GM18909 (cell line): Measurements from ENCODE around the gene RASAL2.
"Not testable (repeated sequence)": the region's sequence is repeated elsewhere in the genome, so short reads cannot be mapped to it uniquely, and the experiment has no call there.

Experiments used
- ATAC-seq: cut with Tn5 transposase; IDR thresholded peaks from one replicate; pipeline ENCODE4 v1.9.1; 2021; ENCODE audit warnings: mild to moderate bottlenecking; ENCODE audit not compliant: unreplicated experiment, poor library complexity

The RASAL2 gene

DNA sequence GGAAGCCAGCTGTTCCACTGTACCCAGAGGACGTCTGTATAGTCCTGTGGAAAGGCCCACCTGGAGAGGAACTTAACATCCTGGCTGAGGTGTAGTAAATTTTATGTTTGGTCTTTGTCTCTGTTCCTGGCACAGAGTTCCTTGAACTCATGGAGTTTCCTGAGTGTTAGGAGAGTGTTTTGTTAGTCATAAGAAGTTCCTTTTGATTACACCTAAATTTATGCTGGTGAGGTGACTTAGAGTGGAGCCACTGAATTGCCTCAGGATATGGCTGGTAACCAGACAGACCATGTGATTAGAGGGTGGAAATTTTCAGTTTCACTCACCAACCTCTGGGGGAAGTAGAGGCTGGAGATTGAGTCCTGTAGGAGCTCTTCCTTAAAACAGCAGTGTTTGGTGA lies 57.9 kb downstream of the RASAL2 start:
- no peak for ATAC-seq

DNA sequence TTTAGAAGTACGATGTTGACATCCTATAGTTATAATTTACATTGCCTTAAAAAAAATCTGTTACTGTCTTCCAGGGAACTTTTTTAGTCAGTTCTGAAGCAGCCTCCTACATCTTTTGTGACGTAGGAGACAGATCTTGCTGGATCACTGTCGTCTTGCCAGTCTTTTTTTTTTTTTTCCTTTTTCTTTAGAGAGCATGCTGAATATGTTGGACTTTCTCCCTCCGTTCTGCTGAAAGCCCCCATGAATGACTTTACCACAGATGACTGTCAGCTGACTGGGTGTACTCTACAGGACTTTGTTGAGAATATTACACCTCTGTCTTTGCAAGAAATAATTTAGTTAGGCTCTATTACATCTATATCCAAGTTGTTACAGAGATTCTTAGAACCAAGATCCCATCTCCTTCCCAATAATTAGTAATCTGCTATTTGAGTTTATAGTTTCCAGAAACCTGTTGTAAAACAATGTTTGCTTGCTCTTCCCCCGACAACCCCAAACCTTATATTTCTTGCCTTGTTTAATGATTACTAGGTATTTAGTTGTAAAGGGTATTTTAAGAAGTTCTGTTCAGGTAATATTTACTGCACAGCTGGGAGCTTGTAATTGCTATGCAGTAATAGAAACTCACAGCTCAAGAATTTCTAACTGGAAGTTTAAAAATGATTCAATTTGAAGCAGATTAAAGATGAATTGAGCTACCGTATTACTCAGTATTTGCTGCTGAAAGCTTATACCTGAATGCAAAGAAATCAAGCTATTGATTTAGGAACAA lies 61.8 kb downstream of the RASAL2 start:
- ATAC-seq = no peak

DNA sequence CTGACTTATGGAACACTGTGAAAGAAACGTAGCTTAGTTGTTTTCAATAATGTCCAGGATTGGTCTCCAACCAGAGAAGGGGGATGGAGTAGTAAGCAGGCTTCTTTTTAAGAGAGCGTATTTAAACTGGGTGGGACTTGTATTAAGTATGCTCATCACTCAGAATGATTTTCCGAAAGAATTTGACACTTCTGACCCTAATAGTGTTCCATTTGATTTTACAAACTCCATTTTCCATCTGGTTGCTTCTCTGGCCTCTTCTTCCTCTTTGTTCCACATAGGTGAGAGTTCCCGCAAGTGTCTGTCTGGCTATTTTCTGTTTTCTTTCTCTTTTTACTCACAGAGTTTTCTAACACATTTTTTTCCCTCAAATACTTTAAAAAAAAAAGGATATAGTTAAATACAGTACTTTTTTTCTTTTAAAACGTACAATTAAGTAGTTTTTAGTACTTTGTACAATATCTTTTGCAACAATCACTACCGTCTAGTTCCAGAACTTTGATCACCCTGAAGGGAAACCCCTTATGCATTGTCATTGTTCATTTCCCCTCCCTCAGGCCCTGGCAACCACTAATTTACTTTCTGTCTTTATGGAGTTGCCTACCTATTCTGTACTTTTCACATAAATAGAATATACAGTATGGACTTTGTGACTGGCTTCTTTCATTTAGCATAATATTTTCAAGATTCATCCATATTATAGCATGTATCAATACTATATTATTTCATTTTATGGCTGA lies 67.0 kb downstream of the RASAL2 start:
- no peak for ATAC-seq

DNA sequence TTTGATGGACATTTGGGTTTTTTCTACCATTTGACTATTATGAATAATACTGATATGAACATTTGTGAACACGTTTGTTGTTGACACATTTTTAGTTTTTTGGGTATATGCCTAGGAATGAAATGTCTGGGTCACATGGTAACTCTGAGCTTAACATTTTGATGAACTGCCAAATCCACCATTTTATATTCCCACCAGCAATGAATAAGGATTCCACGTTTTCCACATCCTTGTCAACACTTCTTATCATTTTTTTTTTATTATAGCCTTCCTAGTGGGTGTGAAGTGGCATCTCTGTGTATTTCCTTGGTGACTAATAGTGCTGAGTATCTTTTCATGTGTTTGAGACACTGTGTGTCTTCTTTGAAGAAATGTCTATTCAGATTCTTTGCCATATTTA lies 67.6 kb downstream of the RASAL2 start:
- ATAC-seq = no peak

DNA sequence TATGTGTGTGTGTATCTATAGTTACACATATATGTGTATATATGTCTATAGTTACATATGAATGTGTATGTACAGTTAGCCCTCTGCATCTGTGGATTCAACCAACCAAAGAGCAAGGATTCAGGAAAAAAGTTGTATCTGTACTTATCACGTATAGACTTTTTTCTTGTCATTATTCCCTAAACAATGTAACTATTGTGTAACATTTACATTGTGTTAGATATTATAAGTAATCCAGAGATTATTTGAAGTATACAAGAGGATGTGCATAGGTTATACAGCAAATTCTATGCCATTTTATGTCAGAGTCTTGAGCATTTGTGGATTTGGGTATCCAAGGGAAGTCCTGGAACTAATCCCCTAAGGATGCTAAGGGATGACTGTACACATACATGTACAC lies 71.3 kb downstream of the RASAL2 start:
- ATAC-seq = no peak

DNA sequence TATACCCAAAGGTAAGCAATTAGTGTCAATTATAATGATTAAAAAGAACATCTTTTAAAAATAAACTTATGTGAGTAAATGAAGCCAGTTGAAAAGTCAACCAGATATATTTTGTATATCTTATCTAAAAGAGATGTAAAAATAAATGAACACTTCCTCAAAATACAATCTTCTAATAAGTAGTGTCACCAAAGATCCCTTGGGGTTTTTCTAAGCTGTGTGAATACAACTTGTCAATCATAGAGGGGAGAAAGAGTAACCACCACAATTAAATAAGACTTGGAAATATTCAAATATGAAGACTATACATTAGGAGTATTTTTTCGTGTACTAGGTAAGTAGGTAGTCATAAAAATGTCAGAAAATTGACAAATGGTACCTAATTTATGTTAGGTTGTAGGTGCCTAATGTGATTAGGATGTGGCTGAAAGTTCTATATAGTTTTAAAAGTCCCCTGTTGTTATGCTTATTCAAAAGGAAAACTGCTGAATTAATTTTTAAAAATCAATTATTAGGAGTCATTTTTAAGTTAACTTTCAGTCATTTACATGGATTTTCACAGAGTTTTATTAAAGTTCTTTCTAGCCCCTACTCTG lies 72.6 kb downstream of the RASAL2 start:
- ATAC-seq = no peak

DNA sequence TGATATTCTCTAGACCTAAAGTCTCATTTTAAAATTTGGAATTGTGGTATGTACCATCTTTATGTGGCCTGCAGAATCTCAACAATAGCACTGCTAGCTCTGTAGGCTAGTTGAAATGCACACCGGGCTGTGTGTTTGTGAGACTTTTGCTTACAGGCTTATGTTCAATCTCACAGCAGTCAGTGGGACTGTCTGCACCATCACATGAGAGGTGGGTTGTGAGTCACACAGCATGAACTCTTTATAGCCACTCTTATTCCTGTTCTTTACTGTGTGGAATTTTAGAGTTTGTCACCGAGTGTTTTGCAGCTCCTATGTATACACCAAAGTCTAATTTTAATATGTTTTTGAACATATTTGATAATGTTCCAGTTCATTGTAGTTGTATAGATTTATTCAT lies 74.6 kb downstream of the RASAL2 start:
- no peak for ATAC-seq

DNA sequence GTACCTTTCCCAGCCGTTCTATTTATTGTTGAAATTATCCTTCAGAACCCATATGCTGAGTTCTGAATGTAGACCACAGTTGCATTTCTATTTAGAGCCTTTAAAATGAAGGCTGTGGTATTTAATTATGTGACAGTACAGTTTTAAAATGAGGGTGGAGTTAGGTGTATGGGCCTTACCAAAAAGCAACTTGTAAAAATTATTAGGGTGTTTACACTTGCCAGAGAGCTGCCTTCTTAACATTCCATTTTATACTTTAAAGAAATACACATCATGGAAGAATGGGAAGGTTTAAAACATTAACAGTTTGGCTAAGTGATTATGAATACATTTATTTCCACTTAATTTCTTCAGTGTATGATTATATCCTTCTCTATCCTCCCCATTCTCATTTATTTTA lies 75.7 kb downstream of the RASAL2 start:
- ATAC-seq = no peak

DNA sequence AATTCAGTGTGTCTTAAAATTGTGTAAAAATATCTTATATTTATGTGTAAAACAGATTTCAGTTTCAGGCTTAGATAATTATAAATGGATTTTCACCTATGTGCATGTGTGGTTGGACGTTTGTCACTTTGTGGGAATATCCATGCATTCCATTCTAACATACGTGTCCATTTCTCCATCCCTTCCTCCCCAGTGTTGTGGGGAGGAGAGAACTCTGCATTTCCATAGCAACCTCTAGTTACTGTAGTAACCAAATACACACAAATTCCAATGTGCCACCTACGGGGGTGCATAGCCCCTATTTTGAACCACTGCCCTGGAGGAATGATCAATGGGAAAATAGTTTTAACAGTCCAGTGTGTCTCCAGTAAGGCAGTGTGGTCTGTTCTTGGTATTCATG lies 79.0 kb downstream of the RASAL2 start:
- ATAC-seq = no peak

DNA sequence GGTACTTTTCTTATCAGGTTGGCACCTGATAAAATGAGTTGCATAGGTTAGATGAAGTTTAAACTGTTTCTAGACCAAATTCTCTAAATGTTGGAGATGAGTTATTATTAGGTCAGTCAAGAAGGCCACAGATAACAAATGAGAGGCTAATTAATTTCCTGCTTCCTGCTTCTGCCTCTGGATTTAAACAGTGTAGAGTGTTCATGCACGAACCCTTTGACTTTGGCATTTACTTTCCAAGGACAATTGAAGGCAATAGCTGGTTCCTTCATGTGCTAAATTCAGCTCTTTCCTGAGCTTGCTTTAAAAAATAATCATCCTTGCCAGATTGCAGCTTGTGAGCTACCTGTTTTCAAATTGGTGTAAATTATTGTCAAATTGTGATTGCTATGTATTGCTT lies 80.6 kb downstream of the RASAL2 start:
- no peak for ATAC-seq

DNA sequence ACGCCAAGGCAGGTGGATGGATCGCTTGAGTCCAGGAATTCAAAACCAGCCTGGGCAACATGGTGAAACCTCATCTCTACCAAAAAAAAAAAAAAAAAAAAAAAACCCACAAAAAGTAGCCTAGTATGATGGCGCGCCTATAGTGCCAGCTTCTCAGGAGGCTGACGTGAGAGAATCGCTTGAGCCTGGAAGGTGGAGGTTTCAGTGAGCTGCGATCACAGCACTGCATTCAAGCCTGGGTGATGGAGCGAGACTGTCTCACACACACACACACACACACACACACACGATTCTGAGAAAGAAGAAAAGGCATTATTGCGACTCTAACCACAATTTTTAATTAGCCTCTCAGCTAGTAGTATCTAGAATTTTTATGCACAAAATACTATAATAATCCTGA lies 86.5 kb downstream of the RASAL2 start:
- no peak for ATAC-seq

DNA sequence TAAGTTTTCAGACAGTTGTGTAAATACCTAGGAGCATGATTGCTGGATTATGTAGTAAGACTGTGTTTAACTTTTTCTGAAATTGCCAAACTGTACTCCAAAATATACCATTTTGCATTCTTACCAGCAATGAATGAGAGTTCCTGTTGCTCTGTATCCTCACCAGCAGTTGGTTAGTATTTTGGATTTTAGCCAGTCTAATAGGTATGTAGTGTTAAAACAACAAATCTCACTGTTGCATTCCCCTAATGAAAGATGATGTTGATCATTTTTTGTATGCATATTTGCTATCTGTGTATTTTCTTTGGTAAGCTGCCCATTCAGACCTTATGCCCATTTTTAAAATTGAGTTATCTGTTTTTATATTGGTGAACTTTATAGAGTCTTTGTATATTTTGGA lies 89.9 kb downstream of the RASAL2 start:
- ATAC-seq = no peak

DNA sequence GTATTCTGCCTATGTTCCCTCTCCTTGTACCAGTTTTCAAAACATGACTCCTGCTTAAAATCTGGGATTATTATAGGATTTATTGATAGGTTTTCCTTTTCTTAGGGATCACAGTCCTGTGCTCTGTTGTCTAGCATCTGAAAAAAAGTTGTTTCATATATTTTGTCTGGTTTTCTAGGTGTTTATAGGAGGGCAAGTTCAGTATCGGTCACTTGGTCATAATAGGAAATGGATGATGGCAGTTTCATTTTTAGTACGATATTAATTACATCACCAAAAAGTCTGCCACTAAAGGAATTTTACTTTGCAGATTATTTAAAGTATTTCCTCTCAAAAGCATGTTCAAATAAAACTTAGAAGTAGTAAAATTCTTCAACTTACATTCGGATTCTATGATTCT lies 94.4 kb downstream of the RASAL2 start:
- ATAC-seq = no peak

DNA sequence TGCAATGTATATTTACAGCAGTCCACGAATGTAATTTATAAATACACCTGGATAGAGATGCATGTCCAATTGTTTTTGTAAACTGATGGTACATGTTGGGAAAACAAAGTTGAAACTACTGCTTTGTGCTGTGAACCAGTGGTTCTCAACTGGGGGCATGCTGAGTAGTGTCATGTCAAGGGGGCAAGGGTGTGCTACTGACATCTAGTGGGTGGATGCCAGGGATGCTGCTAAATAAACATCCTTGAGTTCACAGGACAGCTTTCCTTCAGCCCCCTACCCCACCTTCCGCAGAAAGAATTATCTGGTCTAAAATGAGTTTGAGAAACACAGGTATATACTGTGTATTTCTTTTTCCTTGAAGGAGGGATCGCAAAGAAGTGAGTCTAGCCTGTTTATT lies 95.9 kb downstream of the RASAL2 start:
- no peak for ATAC-seq

DNA sequence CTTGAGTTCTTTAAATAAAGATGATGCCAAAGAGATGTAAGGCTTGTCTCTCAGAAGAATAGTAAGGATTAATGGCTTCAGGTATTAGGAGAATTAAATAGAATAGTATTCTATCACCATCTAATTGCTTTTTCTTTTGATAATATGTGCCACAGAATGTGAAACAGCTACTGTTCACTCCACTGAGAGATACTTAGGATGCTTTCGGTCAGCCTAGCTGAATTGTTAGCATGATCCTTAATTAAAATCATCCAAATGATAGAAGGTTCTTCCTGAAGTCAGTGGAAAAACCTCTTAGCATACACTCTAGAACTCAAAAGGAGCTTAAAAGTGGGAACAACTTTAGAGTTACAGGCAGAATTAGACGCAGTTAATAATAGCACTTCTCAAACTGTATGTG lies 97.0 kb downstream of the RASAL2 start:
- ATAC-seq = no peak

DNA sequence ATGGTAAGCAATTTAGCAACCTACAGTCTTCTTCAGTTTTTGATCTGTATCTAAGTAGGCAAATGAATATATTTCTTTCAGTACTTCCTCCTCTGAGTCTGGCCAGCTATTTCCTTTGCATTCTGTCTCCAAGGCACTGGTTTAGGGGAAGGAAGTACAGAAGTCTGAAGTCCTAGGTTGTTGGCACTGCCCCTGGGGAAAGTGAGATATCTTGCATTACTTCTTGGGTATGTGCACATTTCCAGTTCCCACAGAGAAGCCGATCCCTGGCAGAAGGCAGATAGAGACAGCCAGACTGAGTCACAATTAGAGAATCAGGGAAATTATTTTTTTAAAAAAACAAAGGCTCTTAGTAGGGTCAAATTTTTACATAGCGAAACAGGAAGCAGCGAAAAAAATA lies 98.8 kb downstream of the RASAL2 start:
- no peak for ATAC-seq

DNA sequence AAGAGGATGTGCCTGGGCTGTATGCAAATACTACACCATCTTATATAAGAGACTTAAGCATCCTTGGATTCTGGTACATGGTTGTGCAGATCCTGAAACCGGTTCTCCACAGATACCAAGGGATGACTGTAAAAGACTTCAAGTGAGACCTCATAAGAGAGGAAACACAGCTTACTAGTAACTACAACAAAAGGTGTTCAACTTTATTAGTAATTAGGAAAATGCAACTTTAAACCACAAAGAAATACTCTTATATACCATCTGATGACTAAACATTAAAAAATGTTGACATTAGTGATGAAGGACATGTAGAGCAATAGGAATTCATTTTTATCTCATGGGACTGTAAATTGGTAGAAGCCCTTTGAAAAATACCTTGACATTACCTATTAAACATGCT lies 102.7 kb downstream of the RASAL2 start:
- ATAC-seq = no peak

DNA sequence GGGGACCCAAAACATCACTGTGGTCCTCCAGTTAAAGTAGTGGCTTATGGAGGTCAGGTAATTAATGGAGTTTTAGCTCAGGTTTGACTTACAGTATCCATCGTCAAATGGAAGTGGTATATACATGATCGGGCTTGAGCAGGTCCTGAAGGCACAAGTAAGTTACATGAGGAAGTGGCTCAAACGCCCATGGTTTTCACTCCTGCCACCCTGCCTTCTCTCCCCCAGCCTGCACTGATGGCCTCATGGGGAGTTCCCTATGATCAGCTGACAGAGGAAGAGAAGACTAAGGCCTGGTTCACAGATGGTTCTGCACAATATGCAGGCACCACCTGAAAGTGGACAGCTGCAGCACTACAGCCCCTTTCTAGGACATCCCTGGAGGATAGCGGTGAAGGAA lies 108.2 kb downstream of the RASAL2 start:
- ATAC-seq = not testable (repeated sequence)

DNA sequence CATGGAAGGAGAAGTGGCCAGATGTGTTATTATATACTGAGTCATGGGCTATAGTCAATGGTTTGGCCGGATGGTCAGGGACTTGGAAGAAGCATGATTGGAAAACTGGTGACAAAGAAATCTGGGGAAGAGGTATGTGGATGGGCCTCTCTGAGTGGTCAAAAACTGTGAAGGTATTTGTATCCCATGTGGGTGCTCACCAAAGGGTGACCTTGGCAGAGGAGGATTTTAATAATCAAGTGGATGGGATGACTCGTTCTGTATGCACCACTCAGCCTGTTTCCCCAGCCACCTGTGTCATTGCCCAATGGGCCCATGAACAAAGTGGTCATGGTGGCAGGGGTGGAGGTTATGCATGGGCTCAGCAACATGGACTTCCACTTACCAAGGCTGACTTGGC lies 108.6 kb downstream of the RASAL2 start:
- not testable (repeated sequence) for ATAC-seq

DNA sequence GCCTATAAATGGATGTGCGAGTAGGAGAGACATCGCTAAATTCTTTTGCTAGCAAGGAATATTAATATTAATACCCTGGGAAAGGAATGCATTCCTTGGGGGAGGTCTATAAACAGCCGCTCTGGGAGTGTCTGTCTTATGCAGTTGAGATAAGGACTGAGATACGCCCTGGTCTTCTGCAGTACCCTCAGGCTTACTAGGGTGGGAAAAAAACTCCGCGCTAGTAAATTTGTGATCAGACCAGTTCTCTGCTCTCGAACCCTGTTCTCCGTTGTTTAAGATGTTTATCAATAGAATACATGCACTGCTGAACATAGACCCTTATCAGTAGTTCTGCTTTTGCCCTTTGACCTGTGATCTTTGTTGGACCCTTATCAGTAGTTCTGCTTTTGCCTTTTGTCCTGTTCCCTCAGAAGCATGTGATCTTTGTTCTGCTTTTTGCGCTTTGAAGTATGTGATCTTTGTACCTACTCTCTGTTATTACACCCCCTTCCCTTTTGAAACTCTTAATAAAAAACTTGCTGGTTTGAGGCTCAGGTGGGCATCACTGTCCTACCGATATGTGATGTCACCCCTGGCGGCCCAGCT lies 114.5 kb downstream of the RASAL2 start:
- ATAC-seq = not testable (repeated sequence)

DNA sequence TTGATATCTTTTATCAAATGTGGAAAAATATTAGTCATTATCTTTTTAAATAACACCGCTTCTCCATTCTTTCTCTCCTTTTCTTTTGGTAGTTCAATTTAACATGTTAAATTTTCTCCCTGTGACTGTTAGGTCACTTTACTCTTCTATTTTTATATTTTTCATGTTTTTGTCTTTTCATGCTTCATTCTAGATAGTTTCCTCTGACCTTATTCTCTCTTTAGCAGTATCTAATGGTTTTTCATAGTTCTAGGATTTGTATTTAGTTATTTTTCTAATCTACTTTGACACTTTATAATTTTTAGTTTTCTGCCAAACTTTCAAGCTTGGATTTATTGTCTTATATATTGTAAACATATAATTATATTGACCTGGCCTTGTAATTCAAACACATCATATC lies 116.0 kb downstream of the RASAL2 start:
- ATAC-seq = no peak
